Measurements from ENCODE around the gene TXNDC9. TPM values are rescaled to one million over a fixed set of nuclear protein-coding genes. Genes with fewer than 3 reads are reported as not detected.

The TXNDC9 gene, protein sequence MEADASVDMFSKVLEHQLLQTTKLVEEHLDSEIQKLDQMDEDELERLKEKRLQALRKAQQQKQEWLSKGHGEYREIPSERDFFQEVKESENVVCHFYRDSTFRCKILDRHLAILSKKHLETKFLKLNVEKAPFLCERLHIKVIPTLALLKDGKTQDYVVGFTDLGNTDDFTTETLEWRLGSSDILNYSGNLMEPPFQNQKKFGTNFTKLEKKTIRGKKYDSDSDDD
- total RNA-seq = 10 to 100 TPM; 11.3 to 41.5 (median 33.2) TPM

DNA sequence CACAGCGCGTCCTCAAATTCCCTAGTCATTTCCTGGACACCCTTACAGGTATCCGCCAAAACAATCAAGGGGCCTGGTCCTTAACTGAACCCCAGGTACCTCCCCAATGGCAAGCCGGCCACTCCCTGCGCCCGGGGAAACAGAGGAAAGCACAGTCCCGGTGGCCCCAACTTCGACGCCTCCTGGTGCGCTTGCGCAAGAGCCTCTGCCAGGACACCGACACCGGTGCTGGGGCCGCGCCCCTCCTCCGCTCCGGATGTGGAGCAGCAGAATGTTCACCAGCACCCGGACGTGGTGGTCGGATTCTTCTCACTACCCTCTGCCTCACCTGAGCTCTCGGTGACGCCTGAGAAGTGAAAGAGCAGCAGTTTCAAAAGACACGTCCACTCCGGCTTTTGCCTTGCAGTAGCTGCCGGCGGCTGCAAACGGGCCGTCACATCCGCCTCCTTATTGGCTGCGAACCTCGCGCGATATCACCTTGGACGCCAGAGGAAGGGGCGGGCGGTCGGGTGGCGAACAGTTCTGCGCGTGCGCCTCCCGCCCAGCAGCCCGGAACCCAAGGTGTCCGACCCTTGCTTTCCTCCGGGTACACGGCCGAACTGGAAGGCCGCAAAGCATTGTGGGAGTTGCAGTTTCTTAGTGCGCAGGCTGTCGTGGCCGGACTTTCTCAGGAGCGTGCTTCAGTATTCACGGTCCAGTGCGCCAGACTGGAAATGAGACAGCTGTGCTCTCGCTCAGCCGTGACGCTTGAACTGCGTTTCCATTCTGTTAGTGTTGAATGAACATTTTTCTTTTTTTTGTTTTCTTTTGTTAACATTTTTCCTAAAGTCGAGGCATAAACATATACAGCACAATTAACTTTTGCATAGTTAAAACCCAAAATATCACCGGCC lies at the start of gene TXNDC9:
Gene TXNDC9 (minus strand): TSS at position 423 of the 893 bp plus-strand sequence. CDS start 3,123 bp downstream, outside the sequence.
- TF ChIP-seq POLR2AphosphoS5 (IDR thresholded peaks at IDR 0.05) = peak; percentile 85 to 92 (median 85)
- TF ChIP-seq, protein P1, sequence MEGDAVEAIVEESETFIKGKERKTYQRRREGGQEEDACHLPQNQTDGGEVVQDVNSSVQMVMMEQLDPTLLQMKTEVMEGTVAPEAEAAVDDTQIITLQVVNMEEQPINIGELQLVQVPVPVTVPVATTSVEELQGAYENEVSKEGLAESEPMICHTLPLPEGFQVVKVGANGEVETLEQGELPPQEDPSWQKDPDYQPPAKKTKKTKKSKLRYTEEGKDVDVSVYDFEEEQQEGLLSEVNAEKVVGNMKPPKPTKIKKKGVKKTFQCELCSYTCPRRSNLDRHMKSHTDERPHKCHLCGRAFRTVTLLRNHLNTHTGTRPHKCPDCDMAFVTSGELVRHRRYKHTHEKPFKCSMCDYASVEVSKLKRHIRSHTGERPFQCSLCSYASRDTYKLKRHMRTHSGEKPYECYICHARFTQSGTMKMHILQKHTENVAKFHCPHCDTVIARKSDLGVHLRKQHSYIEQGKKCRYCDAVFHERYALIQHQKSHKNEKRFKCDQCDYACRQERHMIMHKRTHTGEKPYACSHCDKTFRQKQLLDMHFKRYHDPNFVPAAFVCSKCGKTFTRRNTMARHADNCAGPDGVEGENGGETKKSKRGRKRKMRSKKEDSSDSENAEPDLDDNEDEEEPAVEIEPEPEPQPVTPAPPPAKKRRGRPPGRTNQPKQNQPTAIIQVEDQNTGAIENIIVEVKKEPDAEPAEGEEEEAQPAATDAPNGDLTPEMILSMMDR (IDR thresholded peaks at IDR 0.05) = peak in 1 of 5 experiments; percentile 22
- TF ChIP-seq POLR2A (IDR thresholded peaks at IDR 0.05) = peak; percentile 78
- TF ChIP-seq EP300 (IDR thresholded peaks at IDR 0.05; ENCODE audit: low read depth) = no peak
- peaks cover 16 to 47% (median 30%) of the 10 kb centered on the region in 4 donors for H3K4me1 ChIP-seq
- intact Hi-C loops (cut with DNase I; ENCODE audit: low total_unique reads) = loop anchor here (2.0 kb wide), 1 partner anchor 155 kb away; the partner anchor contains the start of gene REV1
- H3K36me3 ChIP-seq = peaks cover 0 to 8% (median 4%) of the 10 kb centered on the region in 4 donors
- peak within 1 kb of the TSS; percentile 91 to 98 (median 93) for H3K4me3 ChIP-seq
- peak within 1 kb of the TSS; percentile 93 to 97 (median 94) for H3K27ac ChIP-seq
- no peaks in the 10 kb centered on the region for H3K27me3 ChIP-seq
- peak; percentile 99 for DNase-seq
- no peaks in the 10 kb centered on the region for H3K9me3 ChIP-seq
- WGBS, 2 donors (ENCODE audit: low coverage in 1 of 2) = 0 to 1% methylated on average over 2 to 51 of the region's 60 CpGs
- in situ Hi-C loops (cut with MboI; ENCODE audit: low pct_ligation_motif_present in 1 of 4, low pct_unique_long_range_greater_than_20kb in 1 of 4, low sequenced_read_pairs in 3 of 4) = loop anchor here in 3 of 4 donors (10.0 to 25.0 kb wide), 4 partner anchors 149 to 926 kb away; partner anchors contain the start of genes MITD1 (in 3 of the 3), MRPL30 (in 3 of the 3) and REV1 (in 2 of the 3)

DNA sequence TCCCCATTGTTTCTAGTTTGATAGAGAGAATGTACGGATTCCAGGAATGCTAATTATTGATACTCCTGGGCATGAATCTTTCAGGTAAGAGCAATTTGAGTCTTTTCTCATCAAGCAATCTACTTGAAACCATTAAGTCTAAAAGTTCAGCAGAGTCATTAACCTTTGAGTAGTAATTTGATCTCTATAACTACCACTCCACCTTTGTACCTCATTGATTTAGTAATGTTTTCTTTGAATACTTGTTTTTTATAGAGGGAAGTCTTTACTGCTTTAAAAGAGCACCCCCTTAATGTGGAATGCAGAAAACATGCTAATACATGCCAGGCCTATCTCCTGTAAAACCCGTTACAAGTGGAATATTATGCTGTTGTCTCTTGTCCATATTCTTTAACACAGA lies 46.0 kb upstream of the TXNDC9 start:
- H3K9me3 ChIP-seq = no peaks in the 10 kb centered on the region
- in situ Hi-C loops (cut with MboI; ENCODE audit: low pct_ligation_motif_present in 1 of 4, low pct_unique_long_range_greater_than_20kb in 1 of 4, low sequenced_read_pairs in 3 of 4) (no loop called here), intact Hi-C loops (cut with DNase I; ENCODE audit: low total_unique reads) (no loop called here)
- 88% methylated on average over 2 of the region's 2 CpGs for WGBS, 2 donors (ENCODE audit: low coverage in 1 of 2)
- no peaks in the 10 kb centered on the region for H3K4me1 ChIP-seq
- H3K27ac ChIP-seq = no peak overlapping the region
- DNase-seq = no peak
- TF ChIP-seq POLR2A (IDR thresholded peaks at IDR 0.05) = no peak
- TF ChIP-seq, protein P1 (IDR thresholded peaks at IDR 0.05) = no peak
- TF ChIP-seq EP300 (IDR thresholded peaks at IDR 0.05; ENCODE audit: low read depth) = no peak
- TF ChIP-seq POLR2AphosphoS5 (IDR thresholded peaks at IDR 0.05) = no peak
- H3K36me3 ChIP-seq = peaks cover 0 to 45% (median 14%) of the 10 kb centered on the region in 4 donors
- no peaks in the 10 kb centered on the region for H3K27me3 ChIP-seq
- no peak overlapping the region for H3K4me3 ChIP-seq

DNA sequence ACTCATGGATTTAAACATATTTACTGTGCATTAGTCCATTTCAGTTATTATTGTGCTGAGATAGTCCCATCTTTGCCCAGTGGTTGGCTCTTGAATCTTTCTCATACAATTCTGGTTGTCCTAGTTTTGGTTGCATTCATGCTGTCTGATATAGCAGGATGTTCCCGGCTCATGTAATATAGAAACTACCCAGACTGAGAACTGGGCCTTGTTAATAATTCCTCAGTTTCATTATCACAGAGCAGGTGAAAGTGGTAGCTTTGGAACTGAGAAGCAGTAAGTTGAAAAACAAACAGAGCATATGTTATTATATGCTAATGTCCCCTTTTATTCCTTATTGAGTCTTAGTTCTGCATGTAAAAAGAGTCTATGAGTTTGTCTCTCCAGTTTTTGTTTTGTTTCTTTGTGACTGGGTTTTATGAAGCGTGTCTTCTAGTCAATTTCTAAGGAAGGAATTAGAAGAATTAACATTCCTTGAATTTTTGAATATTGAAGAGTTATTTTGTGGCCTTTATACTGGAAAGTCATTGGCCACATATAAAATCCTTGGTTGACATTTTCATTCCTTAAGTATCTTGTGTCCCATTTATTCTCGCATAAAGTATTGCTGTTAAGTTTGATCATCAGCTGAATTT lies 44.4 kb upstream of the TXNDC9 start:
- TF ChIP-seq POLR2A (IDR thresholded peaks at IDR 0.05) = no peak
- TF ChIP-seq POLR2AphosphoS5 (IDR thresholded peaks at IDR 0.05) = no peak
- TF ChIP-seq, protein P1 (IDR thresholded peaks at IDR 0.05) = no peak
- TF ChIP-seq EP300 (IDR thresholded peaks at IDR 0.05; ENCODE audit: low read depth) = no peak
- peaks cover 0 to 54% (median 18%) of the 10 kb centered on the region in 4 donors for H3K36me3 ChIP-seq
- no peak overlapping the region for H3K27ac ChIP-seq
- 75 to 85% methylated on average over 3 of the region's 3 CpGs for WGBS, 2 donors (ENCODE audit: low coverage in 1 of 2)
- intact Hi-C loops (cut with DNase I; ENCODE audit: low total_unique reads) (no loop called here), in situ Hi-C loops (cut with MboI; ENCODE audit: low pct_ligation_motif_present in 1 of 4, low pct_unique_long_range_greater_than_20kb in 1 of 4, low sequenced_read_pairs in 3 of 4) (no loop called here)
- H3K4me3 ChIP-seq = no peak overlapping the region
- no peaks in the 10 kb centered on the region for H3K9me3 ChIP-seq
- H3K4me1 ChIP-seq = no peaks in the 10 kb centered on the region
- DNase-seq = no peak
- H3K27me3 ChIP-seq = no peaks in the 10 kb centered on the region
